ENCODE measurements around the gene ANK2. TPM values are rescaled to one million over a fixed set of nuclear protein-coding genes. Genes with fewer than 3 reads are reported as not detected.

Gene ANK2
- total RNA-seq, 4 donors from 2014 or later: 27.4 to 142 (median 47.2) TPM

DNA sequence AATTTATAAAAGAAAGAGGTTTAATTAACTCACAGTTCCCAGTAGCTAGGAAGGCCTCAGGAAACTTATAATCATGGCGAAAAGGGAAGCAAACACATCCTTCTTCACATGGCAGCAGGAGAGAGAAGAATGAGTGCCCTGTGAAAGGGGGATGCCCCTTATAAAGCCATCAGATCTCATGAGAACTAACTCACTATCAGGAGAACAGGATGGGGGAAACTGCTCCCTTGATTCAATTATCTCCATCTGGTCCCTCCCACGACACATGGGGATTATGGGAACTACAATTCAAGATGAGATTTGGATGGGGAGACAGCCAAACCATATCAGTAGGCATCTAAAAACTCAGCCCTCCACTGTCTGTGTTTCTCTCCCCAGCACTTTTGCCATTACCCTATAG is 22.4 kb downstream of the ANK2 start:
- Histone ChIP-seq H3K27me3 (no peaks in the 10 kb centered on the region), H3K4me1 (no peaks in the 10 kb centered on the region), H3K36me3 (no peaks in the 10 kb centered on the region), H3K27ac (no peak overlapping the region), H3K4me3 (no peak overlapping the region), H3K9me3 (no peaks in the 10 kb centered on the region)
- TF ChIP-seq POLR2A (IDR thresholded peaks at IDR 0.05): no peak
- TF ChIP-seq, protein P1, sequence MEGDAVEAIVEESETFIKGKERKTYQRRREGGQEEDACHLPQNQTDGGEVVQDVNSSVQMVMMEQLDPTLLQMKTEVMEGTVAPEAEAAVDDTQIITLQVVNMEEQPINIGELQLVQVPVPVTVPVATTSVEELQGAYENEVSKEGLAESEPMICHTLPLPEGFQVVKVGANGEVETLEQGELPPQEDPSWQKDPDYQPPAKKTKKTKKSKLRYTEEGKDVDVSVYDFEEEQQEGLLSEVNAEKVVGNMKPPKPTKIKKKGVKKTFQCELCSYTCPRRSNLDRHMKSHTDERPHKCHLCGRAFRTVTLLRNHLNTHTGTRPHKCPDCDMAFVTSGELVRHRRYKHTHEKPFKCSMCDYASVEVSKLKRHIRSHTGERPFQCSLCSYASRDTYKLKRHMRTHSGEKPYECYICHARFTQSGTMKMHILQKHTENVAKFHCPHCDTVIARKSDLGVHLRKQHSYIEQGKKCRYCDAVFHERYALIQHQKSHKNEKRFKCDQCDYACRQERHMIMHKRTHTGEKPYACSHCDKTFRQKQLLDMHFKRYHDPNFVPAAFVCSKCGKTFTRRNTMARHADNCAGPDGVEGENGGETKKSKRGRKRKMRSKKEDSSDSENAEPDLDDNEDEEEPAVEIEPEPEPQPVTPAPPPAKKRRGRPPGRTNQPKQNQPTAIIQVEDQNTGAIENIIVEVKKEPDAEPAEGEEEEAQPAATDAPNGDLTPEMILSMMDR (IDR thresholded peaks at IDR 0.05): no peak
- intact Hi-C loops (cut with DNase I; ENCODE audit: low total_unique reads): no loop called here
- DNase-seq: no peak

- Histone ChIP-seq H3K36me3 (no peaks in the 10 kb centered on the region), H3K9me3 (no peaks in the 10 kb centered on the region), H3K4me1 (no peaks in the 10 kb centered on the region), H3K27me3 (no peaks in the 10 kb centered on the region), H3K27ac (no peak overlapping the region), H3K4me3 (no peak overlapping the region)
- intact Hi-C loops (cut with DNase I; ENCODE audit: low total_unique reads): no loop called here
- TF ChIP-seq, protein P1 (IDR thresholded peaks at IDR 0.05): no peak
- no peak for TF ChIP-seq POLR2A (IDR thresholded peaks at IDR 0.05)
- no peak for DNase-seq
These were observed 24.1 kb downstream of the ANK2 start for GRCh38 chr4:113073451-113074005.

DNA sequence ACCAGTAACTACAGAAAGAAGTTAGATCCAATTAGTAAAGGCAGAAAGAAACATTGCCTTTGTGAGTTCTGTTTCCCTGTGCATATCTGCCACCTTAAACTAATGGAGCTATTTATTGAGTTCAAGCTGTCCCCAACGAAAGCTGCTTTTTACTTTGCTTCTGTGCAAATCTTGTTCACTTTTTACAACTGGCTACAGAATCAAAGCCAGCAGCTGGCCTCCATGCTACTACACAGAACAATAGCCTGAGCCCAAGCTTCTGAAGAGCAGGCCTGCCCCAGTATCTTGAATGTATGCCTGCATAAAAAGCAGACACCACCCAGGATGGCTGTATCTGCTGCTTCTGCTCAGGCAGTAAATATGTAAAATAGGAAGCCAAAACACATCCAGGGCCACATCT is 28.1 kb downstream of the ANK2 start:
- Histone ChIP-seq H3K36me3 (no peaks in the 10 kb centered on the region), H3K4me1 (no peaks in the 10 kb centered on the region), H3K9me3 (no peaks in the 10 kb centered on the region), H3K4me3 (no peak overlapping the region), H3K27ac (no peak overlapping the region), H3K27me3 (no peaks in the 10 kb centered on the region)
- DNase-seq: no peak
- TF ChIP-seq, protein P1 (IDR thresholded peaks at IDR 0.05): no peak
- no peak for TF ChIP-seq POLR2A (IDR thresholded peaks at IDR 0.05)
- intact Hi-C loops (cut with DNase I; ENCODE audit: low total_unique reads): no loop called here

DNA sequence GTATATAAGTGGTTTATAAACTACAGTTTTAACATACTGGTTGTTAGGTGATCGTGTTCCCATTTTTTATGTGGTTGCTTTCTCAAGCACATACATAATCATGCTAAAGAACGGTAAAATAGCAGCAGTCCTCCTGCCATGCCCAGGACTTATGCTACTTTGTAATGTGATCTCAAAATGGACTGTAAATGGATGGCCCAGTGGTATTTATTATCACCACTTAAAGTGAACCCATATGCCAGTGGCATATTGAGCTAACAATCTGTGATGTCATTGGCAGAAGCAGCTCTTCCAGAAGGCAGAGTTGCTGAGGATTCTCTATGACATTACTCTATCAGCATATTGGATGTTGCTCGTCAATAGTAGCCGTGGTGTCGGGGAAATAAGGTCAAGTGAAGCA is 28.6 kb downstream of the ANK2 start:
- Histone ChIP-seq H3K27ac (no peak overlapping the region), H3K36me3 (no peaks in the 10 kb centered on the region), H3K4me1 (no peaks in the 10 kb centered on the region), H3K4me3 (no peak overlapping the region), H3K9me3 (no peaks in the 10 kb centered on the region), H3K27me3 (no peaks in the 10 kb centered on the region)
- intact Hi-C loops (cut with DNase I; ENCODE audit: low total_unique reads): no loop called here
- no peak for DNase-seq
- TF ChIP-seq, protein P1 (IDR thresholded peaks at IDR 0.05): no peak
- TF ChIP-seq POLR2A (IDR thresholded peaks at IDR 0.05): no peak

DNA sequence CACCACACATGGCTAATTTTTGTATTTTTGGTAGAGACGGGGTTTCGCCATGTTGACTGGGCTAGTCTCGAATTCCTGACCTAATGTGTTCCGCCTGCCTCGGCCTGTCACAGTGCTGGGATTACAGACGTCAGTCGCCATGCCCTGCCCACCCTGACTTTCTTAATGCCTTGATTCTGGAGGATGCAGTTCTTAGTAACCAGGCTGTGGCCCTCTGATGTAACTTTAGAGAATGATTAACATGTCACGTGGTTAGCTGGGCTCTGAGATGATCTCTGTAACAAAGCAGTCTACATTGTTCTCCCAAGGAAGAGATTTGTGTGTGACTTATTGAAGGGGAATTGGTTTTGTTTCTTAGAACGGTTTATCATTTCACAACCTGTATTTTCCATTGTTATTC is 30.6 kb downstream of the ANK2 start:
- DNase-seq: no peak

More for the DNA sequence above, 30.6 kb downstream of the ANK2 start:
- intact Hi-C loops (cut with DNase I; ENCODE audit: low total_unique reads): no loop called here
- Histone ChIP-seq H3K9me3 (no peaks in the 10 kb centered on the region), H3K36me3 (no peaks in the 10 kb centered on the region), H3K4me1 (no peaks in the 10 kb centered on the region), H3K27ac (no peak overlapping the region), H3K4me3 (no peak overlapping the region), H3K27me3 (no peaks in the 10 kb centered on the region)
- TF ChIP-seq, protein P1 (IDR thresholded peaks at IDR 0.05): no peak
- TF ChIP-seq POLR2A (IDR thresholded peaks at IDR 0.05): no peak

Measured in uterus (tissue), 4 donors.